ENCODE results near the gene SHOC2. TPM values are rescaled to one million over a fixed set of nuclear protein-coding genes. Genes with fewer than 3 reads are reported as not detected.

SHOC2 gene
- total and polyA plus RNA-seq, 2 of the 4 experiments (the other 2 are of a cell fraction), result 13.4 to 47.5 TPM

- in situ Hi-C loops (cut with MboI; ENCODE audit: low sequenced_read_pairs), result no loop called here
- H3K36me3 ChIP-seq (ENCODE audit: control insufficient read depth, insufficient read depth, low read length), result peaks cover 2% of the 10 kb centered on the region
- no peak overlapping the region for H2BK20ac ChIP-seq (ENCODE audit: low read depth, low read length)
- TF ChIP-seq BHLHE40 (IDR thresholded peaks at IDR 0.05; ENCODE audit: low read depth, low read length) (no peak), MAFK (IDR thresholded peaks at IDR 0.05; ENCODE audit: low read depth, low read length) (no peak), POLR2A (IDR thresholded peaks at IDR 0.05; ENCODE audit: low read depth, low read length) (no peak), CTCF (conservative IDR thresholded peaks at IDR 0.05; ENCODE audit: low read depth, low read length) (no peak), RFX5 (IDR thresholded peaks at IDR 0.05; ENCODE audit: low read depth, low read length) (no peak), USF2 (IDR thresholded peaks at IDR 0.05; ENCODE audit: low read depth, low read length) (no peak), NFE2L2 (IDR thresholded peaks at IDR 0.05; ENCODE audit: low read depth, low read length) (no peak), CEBPB (IDR thresholded peaks at IDR 0.05; ENCODE audit: low read depth, low read length) (no peak)
- H3K4me3 ChIP-seq (ENCODE audit: insufficient read depth, low read depth, low read length), result no peak overlapping the region
- no peak overlapping the region for H2AK9ac ChIP-seq (replicated peaks; ENCODE audit: low read depth, low read length, poor library complexity)
- H4K91ac ChIP-seq (ENCODE audit: insufficient read depth, low read depth, low read length), result no peak overlapping the region
- no peak overlapping the region for H3K14ac ChIP-seq (replicated peaks; ENCODE audit: low read depth, low read length)
- no peaks in the 10 kb centered on the region for H3K9me3 ChIP-seq (ENCODE audit: control insufficient read depth, insufficient read depth, low read length)
- H2BK120ac ChIP-seq (ENCODE audit: low read depth, low read length), result no peak overlapping the region
- no peak overlapping the region for H3K9ac ChIP-seq (ENCODE audit: low read depth, low read length)
- H3K9me1 ChIP-seq (ENCODE audit: insufficient read depth, low read length), result no peaks in the 10 kb centered on the region
- no peaks in the 10 kb centered on the region for H3K27me3 ChIP-seq (ENCODE audit: control insufficient read depth, insufficient read depth, low read length)
- H3K4ac ChIP-seq (ENCODE audit: low read depth, low read length), result no peak overlapping the region
- peak; percentile 44 for DNase-seq
- H3K79me1 ChIP-seq (ENCODE audit: low read depth in 1 of 2, low read length in 2 of 2), result peaks cover 11 to 18% of the 10 kb centered on the region in 2 experiments
- intact Hi-C loops (cut with micrococcal nuclease), result loop anchor here (10.0 kb wide), 1 partner anchor 247 kb away; no protein-coding TSS in a partner anchor
- dilution Hi-C loops (cut with HindIII; ENCODE audit: low sequenced_read_pairs, unreplicated experiment), result no loop called here
- H2AK5ac ChIP-seq (ENCODE audit: low read depth, low read length), result no peak overlapping the region
- no peak overlapping the region for H2BK15ac ChIP-seq (ENCODE audit: low read depth, low read length)
- H4K8ac ChIP-seq (ENCODE audit: low read depth in 2 of 2, low read length in 2 of 2), result no peak overlapping the region
- CTCF ChIA-PET, result no interaction called here
- H3K4me1 ChIP-seq (ENCODE audit: control insufficient read depth, insufficient read depth, low read length), result peaks cover 1% of the 10 kb centered on the region; the same call in 1 of the 2 replicates
- no peak overlapping the region for H2AFZ ChIP-seq (replicated peaks; ENCODE audit: low read length, poor library complexity)
- H4K5ac ChIP-seq (ENCODE audit: low read depth, low read length), result no peak overlapping the region
- H4K20me1 ChIP-seq (ENCODE audit: insufficient read depth, low read length), result peaks cover 5% of the 10 kb centered on the region; the same call in 1 of the 2 replicates
- H3K56ac ChIP-seq (ENCODE audit: extremely low read depth, insufficient read depth, low read length), result no peak overlapping the region
- H3K27ac ChIP-seq (ENCODE audit: insufficient read depth, low read length), result no peak overlapping the region
- no peak overlapping the region for H2BK5ac ChIP-seq (ENCODE audit: low read depth, low read length, poor library complexity, severe bottlenecking)
- no TSS peak for BruUV-seq (replicated peaks)
- H3K4me2 ChIP-seq (ENCODE audit: low read depth, low read length), result peak overlapping the region; percentile 11; the same call in 1 of the 2 replicates
- H3K18ac ChIP-seq (ENCODE audit: low read depth, low read length), result no peak overlapping the region
- no peak overlapping the region for H3K23ac ChIP-seq (ENCODE audit: low read depth, low read length)
- peak; percentile 25; the same call in 1 of the 2 replicates for ATAC-seq (ENCODE audit: low read depth)
- no CpG with 5 or more reads among the region's 3 CpGs for WGBS, 2 experiments (ENCODE audit: extremely low coverage in 2 of 2, insufficient read length in 1 of 2)
- POLR2A ChIA-PET (ENCODE audit: unreplicated experiment), result no interaction called here
These were observed 72.8 kb downstream of the SHOC2 start for GRCh38 chr10:110992006-110992800.

Measured in IMR-90 (cell line).